ENCODE data around the gene SYNJ1. TPM values are rescaled to one million over a fixed set of nuclear protein-coding genes. Genes with fewer than 3 reads are reported as not detected.

SYNJ1 gene
- total and polyA plus RNA-seq, 12 donors, result 5.0 to 19.4 (median 10.9) TPM

DNA sequence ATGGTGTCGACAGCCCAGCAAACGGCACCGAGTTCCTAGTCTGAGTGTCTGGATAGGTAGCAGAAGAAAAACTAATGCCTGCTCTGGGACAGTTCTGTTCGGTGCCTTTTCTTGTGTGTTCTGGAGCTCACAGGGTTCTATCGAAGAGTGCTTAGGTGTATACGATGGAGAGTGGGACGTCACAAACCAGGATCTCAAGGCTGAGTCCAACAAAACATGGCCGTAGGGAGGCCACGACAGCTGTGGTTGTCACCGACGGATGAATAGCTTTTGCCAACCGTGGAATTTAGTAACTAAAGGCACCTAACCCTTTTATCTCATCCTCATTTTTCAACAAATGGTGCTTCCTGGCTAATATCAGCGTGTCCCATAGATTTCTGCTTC is 635 bp upstream of the SYNJ1 start:
- WGBS, 4 donors, result 2 to 8% (median 4%) methylated on average over 9 to 13 of the region's 13 CpGs
- DNase-seq, result no peak

DNA sequence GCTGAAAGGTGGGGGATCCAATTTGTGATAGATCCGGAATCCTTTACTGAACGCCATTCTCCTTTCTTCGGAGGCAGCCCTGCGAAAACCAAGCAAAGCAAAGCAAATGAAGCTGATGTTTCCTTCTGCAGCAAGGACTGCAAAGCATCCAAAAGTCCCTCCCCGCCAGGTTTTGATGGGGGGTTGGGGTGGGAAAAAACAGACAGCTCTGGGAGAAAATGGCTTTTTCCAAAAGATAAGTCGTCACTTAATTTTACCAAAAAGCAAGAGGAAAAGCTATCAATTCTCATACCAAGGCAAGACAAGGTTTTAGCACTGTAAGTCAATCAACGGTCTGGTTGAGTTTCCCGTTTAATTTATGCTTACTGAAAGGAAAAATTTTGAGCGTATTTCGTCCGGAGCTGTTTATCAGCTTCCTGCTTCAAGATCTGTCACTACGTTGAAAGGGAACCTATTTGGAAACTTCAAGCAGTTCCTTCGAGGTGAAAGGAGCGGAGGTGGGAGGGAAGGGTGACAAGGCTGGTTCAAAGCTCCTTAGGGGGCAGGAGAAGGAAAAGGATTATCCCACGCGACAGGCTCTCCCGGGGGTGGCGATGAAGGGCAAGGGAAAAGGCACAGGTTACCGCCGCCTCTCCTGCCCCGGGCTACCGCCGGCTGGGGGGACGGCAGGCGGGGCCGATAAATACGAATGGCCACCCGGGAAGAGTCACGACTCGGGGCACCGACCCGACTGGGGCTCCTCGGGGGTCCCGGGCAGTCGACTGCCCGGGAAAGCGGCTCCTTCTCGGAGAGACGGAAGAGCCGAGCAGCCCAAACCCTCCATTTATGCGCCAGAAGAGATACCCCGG is 750 bp downstream of the SYNJ1 start:
- Histone ChIP-seq H3K36me3 (replicated peaks in 1 of 2) (no peaks in the 10 kb centered on the region), H3K4me1 (replicated peaks in 1 of 2) (peaks cover 0 to 17% of the 10 kb centered on the region in 2 donors), H3K27me3 (no peaks in the 10 kb centered on the region), H3K9me3 (replicated peaks in 1 of 3) (no peaks in the 10 kb centered on the region), H3K27ac (peak overlapping the region; percentile 75 to 97 (median 93)), H3K4me3 (peak overlapping the region; percentile 70 to 91 (median 74))
- TF ChIP-seq, protein P1, sequence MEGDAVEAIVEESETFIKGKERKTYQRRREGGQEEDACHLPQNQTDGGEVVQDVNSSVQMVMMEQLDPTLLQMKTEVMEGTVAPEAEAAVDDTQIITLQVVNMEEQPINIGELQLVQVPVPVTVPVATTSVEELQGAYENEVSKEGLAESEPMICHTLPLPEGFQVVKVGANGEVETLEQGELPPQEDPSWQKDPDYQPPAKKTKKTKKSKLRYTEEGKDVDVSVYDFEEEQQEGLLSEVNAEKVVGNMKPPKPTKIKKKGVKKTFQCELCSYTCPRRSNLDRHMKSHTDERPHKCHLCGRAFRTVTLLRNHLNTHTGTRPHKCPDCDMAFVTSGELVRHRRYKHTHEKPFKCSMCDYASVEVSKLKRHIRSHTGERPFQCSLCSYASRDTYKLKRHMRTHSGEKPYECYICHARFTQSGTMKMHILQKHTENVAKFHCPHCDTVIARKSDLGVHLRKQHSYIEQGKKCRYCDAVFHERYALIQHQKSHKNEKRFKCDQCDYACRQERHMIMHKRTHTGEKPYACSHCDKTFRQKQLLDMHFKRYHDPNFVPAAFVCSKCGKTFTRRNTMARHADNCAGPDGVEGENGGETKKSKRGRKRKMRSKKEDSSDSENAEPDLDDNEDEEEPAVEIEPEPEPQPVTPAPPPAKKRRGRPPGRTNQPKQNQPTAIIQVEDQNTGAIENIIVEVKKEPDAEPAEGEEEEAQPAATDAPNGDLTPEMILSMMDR (IDR thresholded peaks at IDR 0.05), result no peak
- TF ChIP-seq POLR2A (IDR thresholded peaks at IDR 0.05), result peak in 1 of 2 donors; percentile 25
- peak; percentile 37 to 64 (median 49) for DNase-seq
- intact Hi-C loops (cut with DNase I), result no loop called here
- WGBS, 4 donors, result 0 to 1% (median 1%) methylated on average over 30 to 42 of the region's 42 CpGs

More for the DNA sequence above, 635 bp upstream of the SYNJ1 start:
- H3K27ac ChIP-seq, result peak overlapping the region; percentile 75 to 97 (median 93)
- no peak for TF ChIP-seq POLR2A (IDR thresholded peaks at IDR 0.05)
- TF ChIP-seq, protein P1 (IDR thresholded peaks at IDR 0.05), result no peak
- intact Hi-C loops (cut with DNase I), result no loop called here
- H3K36me3 ChIP-seq (replicated peaks in 1 of 2), result no peaks in the 10 kb centered on the region
- peaks cover 0 to 17% of the 10 kb centered on the region in 2 donors for H3K4me1 ChIP-seq (replicated peaks in 1 of 2)
- H3K9me3 ChIP-seq (replicated peaks in 1 of 3), result no peaks in the 10 kb centered on the region
- peak overlapping the region; percentile 73 to 91 (median 78) for H3K4me3 ChIP-seq
- no peaks in the 10 kb centered on the region for H3K27me3 ChIP-seq

DNA sequence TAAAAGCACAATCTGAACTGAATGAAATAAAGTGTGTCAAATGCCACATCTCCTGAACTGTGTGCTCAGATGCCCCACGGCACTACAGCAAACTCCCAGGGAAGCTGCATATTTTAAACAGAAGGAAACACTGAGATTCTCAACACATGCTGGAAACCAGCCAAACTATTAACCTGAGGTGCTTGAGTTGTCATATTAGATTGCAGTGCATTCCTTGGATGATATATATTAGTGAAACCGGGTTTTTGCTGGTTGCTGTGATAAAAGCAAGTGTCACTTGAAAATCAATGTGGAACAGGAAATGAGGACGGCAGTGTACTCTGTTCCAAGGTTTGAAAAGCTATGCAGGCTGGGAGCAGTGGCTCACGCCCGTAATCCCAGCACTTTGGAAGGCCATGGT is 8.7 kb downstream of the SYNJ1 start:
- WGBS, 4 donors, result 73 to 77% (median 76%) methylated on average over 5 of the region's 5 CpGs
- intact Hi-C loops (cut with DNase I), result no loop called here
- no peak for TF ChIP-seq POLR2A (IDR thresholded peaks at IDR 0.05)
- TF ChIP-seq, protein P1 (IDR thresholded peaks at IDR 0.05), result no peak

DNA sequence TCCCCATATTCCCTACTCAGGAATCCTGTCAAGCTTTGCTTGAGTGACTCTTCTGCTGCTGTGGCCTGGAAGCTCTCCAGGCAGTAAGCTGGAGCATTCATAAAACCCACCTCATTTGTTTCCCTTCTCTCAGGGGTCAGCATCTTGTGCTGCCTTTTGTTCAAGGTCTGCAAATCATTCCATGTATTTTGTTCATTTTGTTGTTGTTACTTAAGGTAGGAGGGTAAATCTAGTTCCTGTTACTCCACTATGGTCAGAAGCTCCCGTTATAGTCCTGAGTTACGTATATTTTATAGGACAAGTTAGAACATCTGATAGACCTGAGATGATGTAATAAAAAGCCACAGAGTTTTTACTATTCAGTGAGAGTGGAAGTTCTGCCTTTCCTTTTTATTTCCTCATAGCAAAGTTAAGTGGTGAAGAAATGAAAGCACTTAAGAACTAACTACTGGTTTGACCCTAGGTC is 9.9 kb downstream of the SYNJ1 start:
- WGBS, 4 donors, result 69 to 81% (median 77%) methylated on average over 2 of the region's 2 CpGs
- Histone ChIP-seq H3K36me3 (replicated peaks in 1 of 2) (no peaks in the 10 kb centered on the region), H3K27me3 (no peaks in the 10 kb centered on the region), H3K27ac (no peak overlapping the region), H3K9me3 (replicated peaks in 1 of 3) (no peaks in the 10 kb centered on the region), H3K4me1 (replicated peaks in 1 of 2) (no peaks in the 10 kb centered on the region), H3K4me3 (no peak overlapping the region)
- intact Hi-C loops (cut with DNase I), result no loop called here
- TF ChIP-seq, protein P1 (IDR thresholded peaks at IDR 0.05), result no peak
- no peak for TF ChIP-seq POLR2A (IDR thresholded peaks at IDR 0.05)
- DNase-seq, result no peak

More for the DNA sequence above, 8.7 kb downstream of the SYNJ1 start:
- Histone ChIP-seq H3K36me3 (replicated peaks in 1 of 2) (no peaks in the 10 kb centered on the region), H3K9me3 (replicated peaks in 1 of 3) (no peaks in the 10 kb centered on the region), H3K27me3 (no peaks in the 10 kb centered on the region), H3K27ac (no peak overlapping the region), H3K4me1 (replicated peaks in 1 of 2) (no peaks in the 10 kb centered on the region), H3K4me3 (no peak overlapping the region)
- no peak for DNase-seq
